Stimulated activated CD8-positive, alpha-beta memory T cell treated with anti-CD3 and anti-CD28 coated beads, Interleukin-12 subunit alpha, Interleukin-12 subunit beta, amount 100 ng/mL, for 1 hour (primary cell): ENCODE data around the gene B4GALT5.
"Not testable (repeated sequence)": the region's sequence is repeated elsewhere in the genome, so short reads cannot be mapped to it uniquely, and the experiment has no call there.

Experiments
- DNase-seq: peaks from one replicate; pipeline ENCODE4 v3.0.0-alpha.2; 2020; ENCODE audit warnings: low read depth

The B4GALT5 gene

DNA sequence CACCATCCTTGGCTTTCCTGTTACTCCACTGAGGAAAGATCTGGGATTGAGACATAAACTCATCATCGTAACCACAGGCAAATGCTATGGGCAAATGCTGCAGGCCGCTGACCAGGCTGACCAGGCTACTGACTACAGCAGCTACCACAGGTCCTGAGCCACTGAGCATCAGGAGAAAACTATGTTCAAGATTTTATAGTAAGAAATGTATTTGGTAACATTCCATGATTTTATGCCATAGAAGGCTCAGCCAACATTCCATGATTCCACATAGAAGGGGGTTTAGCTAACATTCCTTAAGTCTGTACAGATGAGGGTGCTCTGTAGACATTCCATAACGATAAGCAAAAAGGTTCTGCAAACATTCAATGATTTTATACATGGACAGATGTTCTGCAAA is 16.1 kb upstream of the B4GALT5 start:
- DNase-seq = no peak

DNA sequence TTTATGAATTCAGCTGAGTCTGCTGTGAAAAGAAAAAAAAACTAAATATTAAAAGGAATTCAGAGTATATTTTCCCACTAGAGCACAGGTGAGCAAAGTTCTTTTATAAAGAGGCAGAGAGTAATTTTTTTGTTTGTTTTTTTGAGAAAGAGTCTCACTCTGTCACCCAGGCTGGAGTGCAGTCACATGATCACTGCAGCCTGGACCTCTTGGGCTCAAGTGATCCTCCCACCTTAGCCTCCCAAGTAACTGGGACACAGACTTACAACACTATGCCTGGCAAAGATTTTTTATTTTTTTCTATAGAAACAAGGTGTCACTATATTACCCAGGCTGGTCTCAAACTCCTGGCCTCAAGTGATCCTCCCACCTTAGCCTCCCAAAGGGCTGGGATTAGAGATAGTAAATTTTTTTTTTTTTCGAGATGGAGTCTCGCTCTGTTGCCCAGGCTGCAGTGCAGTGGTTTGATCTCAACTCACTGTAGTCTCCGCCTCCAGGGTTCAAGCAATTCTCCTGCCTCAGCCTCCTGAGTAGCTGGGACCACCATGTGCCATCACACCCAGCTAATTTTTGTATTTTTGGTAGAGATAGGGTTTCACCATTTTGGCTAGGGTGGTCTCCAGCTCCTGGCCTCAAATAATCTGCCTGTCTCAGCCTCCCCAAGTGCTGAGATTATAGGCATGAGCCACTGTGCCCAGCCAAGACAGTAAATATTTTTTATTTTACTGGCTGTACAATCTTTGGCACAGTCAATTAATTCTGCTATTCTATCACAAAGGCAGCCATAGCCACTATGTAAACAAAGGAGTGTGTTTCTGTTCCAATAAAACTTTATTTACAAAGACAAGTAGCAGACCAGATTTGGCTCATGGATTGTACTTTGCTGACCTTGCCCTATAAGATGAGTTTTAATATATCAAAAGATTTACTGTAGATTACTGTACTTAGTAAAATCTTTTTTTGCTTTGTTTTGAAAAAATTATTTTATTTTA is 14.5 kb upstream of the B4GALT5 start:
- no peak for DNase-seq

DNA sequence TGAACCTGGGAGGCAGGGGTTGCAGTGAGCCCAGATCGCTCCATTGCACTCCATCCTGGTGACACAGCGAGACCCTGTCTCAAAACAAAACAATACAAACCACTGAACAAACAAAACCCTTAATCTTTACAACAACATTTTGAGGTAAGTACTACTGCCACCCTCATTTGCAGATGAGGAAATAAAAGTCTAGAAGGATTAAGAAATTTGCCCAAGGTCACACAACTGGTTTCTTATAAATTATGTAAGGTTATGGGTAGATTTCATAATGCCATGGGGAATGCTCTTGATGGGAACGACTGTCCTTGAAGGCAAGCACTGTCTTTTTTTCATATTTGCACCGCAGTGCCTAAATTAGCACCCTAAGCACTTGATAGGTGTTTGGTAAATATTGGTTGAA is 13.8 kb upstream of the B4GALT5 start:
- no peak for DNase-seq

- DNase-seq = no peak
Measured at GRCh38 chr20:49725694-49726093, 12.0 kb upstream of the B4GALT5 start.

DNA sequence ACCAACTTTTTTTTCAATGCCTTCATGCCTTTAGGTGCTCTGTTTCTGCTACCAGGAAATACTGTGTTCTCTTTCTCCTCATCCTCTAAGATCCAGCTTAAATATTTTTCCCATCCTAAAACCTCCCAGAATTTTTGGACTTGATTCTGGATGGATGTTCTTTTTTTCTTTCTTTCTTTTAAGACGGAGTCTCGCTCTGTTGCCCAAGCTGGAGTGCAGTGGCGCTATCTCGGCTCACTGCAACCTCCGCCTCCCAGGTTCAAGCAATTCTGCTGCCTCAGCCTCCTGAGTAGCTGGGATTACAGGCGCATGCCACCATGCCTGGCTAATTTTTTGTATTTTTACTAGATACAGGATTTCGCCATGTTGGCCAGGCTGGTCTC is 11.5 kb upstream of the B4GALT5 start:
- DNase-seq = not testable (repeated sequence)

DNA sequence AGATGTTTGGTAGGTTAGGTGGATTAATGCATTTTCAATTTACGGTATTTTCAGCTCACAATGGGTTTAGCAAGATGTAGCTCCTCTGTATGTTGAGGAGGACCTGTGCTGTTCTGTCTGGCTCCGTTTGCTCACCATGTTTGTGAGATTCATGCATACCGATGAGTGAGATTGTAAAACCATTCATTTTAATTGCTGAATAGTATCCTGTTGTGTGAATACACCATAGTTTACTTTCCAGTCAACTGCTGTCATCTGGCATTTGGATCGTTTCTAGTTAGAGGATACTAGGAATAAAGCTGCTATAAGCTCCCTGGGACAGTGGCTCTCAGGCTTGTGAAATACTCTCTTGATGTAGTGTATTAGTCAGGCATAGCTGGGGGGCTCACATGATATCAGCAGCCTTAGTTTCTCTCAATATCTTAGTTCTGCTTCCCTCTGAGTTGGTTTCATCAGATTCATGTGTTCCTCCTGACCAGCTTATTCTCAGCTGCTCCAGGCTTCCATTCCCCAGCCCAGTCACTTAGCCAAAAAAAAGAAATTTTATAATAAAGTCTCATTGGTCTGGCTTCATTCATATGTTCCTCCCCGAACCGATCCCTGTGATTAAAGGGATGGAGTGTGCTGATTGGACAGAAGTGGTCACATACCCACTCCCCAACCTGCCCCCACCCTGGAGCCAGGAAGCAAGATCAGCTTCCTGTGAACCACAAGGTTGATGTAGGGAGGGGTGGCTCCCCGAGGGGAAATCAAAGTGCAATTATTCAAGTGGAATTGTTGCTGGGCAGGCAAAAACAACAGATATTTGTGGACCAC is 10.9 kb upstream of the B4GALT5 start:
- DNase-seq = no peak

- DNase-seq = not testable (repeated sequence)
Measured at GRCh38 chr20:49723758-49724157, 10.1 kb upstream of the B4GALT5 start.

- not testable (repeated sequence) for DNase-seq
Measured at GRCh38 chr20:49721326-49721725, 7.6 kb upstream of the B4GALT5 start.

GRCh38 chr20:49715466-49715865 is 1.8 kb upstream of the B4GALT5 start:
- no peak for DNase-seq

DNA sequence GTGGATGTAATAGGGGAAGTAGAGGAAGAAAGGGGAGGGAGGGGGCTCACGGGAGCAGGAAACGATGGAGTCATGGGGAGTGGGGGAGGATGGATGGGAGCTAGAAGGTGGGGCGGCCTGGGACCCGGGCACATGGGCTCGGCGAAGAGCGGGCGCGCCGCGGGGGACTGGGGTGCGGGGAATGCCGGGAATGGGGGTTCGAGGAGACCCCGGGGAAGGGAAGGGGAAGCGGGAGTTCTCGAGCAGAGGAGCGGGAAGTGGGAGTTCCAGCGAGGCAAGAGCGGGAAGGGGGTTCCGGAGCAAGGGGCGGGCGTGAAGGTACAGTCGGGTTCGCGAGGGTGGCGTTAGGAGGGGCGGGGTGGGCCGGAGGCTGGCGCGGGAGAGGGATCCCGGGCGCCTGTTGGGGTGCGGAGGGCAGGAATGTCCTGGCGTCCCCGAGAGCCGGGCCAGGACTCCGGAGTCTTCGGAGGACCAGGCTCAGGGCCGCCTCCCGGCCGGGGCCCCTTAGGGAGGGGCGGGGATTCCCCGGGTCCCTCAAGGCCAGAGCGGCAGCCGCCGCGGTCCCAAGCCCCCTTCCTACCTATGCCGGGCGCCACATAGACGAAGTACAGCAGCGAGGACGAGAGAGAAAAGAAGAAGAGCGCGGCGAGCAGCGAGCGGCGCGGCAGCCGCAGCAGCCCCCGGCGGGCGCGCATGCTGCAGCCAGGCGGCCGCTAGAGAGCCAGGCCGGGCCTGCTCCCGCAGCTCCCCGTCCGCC is 504 bp downstream of the B4GALT5 start:
- no peak for DNase-seq

- no peak for DNase-seq
Measured at GRCh38 chr20:49712646-49712995, 1.1 kb downstream of the B4GALT5 start.

DNA sequence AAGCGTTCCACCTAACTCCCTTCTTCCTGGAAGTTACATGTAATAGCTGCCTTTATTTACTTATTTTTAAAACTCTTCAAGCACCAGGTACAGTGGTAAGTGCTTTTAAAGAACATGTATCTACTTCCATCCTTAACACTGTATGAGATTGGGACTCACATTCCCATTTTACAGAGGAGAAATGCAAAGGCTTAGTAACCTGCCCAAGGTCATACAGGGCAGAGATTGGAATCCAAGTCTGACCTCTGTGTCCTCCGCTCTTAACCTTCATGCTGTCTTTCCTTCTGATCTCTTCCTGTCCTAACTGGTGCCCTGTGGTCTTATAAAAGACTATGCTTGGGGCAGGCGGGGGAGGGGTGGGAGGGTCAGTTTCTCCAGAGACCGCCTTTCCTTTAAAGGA is 1.6 kb downstream of the B4GALT5 start:
- DNase-seq = no peak

DNA sequence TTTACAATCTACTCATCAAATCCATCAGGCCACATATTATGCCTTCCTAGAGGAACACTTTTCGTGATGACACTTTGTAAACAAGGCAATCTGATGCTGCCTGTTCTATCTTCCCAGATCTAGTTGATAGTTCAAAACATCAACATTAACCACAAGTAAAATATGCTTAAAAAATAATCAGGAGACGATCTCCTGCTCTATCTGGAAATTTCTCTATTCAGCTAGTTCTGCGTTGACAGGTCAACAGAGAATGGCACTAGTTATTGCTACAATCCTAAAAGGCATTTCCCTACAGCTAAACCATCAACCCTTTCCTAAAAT is 2.1 kb downstream of the B4GALT5 start:
- DNase-seq = no peak

DNA sequence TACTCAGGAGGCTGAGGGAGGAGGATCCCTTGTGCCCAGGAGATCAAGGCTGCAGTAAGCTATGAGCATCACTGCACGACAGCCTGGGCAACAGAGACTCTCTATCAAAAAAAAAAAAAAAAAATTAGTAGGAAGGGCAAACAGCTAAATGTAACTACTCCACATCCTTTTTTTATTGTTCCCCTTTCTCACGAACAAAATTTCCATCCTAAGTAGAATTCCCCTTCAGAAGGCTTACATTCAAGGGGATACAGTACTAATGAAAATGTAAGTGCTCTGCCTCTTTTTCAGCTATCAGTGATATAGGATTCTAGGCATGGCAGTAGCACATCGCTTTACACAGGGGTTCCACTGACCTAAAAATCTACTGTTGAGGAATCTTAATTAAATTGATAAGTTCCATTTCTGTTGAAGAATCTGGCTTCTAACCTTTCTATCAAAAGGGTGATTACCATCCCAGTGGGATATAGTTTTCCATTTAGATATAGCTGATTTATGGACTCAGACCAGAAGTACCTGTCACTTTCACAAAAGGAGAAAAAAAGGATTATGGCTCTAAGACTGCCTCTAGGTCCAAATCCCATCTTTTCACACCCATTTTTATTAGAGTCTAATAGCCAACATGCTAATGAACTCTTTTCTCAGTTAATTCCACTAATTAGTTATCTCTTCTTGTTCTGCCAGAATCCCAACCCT is 2.6 kb downstream of the B4GALT5 start:
- DNase-seq = no peak

DNA sequence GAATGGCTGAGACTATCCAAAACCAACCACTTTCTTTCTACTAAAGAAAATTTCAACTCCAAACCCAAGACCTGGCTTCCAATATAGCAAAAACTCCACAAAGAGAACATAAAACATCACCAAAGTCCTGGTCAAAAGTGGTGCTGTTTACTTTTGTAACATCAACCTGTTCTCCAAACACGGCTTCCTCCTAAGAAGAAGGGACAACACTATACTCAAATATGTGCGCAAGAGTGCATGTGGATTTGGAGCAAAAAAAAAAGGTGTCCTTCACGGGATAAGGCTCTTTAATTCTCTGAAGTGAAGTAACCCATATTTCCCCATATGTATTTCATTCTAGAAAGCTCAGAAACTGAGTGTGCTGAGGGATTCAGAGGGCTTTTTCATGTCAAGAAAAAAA is 6.6 kb downstream of the B4GALT5 start:
- no peak for DNase-seq

GRCh38 chr20:49706630-49707091 is 7.0 kb downstream of the B4GALT5 start:
- no peak for DNase-seq

- DNase-seq = not testable (repeated sequence)
Measured at GRCh38 chr20:49705893-49706292, 7.8 kb downstream of the B4GALT5 start.

DNA sequence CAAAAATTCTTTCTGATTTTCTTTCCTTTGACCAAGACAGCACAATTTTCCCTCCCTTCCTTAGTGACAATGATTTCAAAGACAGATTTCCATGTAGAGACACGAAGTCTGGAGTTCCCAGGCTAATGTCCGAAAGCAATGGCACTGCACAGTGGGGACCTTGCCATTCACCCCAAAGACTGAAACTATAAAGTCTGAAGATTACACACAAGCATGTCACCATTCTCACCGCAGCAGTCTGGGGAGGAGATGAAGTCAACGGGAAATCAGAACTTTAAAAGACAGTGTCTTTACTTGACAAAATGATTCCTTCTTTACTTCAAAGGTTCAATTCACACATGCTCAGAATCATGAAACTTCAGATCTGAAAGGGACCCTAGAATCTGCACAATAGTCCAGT is 8.3 kb downstream of the B4GALT5 start:
- DNase-seq = no peak

GRCh38 chr20:49704932-49705336 is 8.7 kb downstream of the B4GALT5 start:
- no peak for DNase-seq

DNA sequence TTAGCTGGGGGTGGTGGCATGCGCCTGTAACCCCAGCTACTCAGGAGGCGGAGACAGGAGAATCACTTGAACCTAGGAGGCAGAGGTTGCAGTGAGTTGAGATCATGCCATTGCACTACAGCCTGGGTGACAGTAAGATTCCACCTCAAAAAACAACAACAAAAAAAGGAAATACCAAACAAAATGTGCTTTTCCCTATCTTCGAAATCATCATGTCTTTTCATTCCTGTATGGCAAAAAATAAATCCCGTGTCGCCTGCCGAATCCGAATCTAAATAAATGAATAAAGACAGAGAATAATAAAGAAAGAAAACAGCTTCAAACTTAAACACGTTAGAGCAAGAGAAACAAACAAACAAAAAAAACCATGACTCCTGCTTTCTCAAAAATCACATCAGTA is 11.8 kb downstream of the B4GALT5 start:
- no peak for DNase-seq

- DNase-seq = no peak
Measured at GRCh38 chr20:49701241-49701790, 12.4 kb downstream of the B4GALT5 start.
